HEK293 (cell line): Measurements from ENCODE around the gene EIF1.

ENCODE experiments used
- CTCF ChIA-PET: fragments of 350-600 bp; formaldehyde crosslinking; extraction: SDS; loops from one replicate; lab custom pipeline; 2021; ENCODE audit warnings: antibody characterized with exemption; lab: Yijun Ruan, JAX
- POLR2A ChIA-PET: fragments of 300-600 bp; formaldehyde crosslinking; extraction: SDS; loops from one replicate; lab custom pipeline; 2020; ENCODE audit warnings: antibody characterized with exemption, inconsistent platforms; lab: Yijun Ruan, JAX
- H3K27ac ChIP-seq: fragments of 200-500 bp; sonication (Bioruptor generic); 2 replicates; pipeline ENCODE4 v1.5.1; 2014; ENCODE audit warnings: low read depth, low read length, control low read depth, inconsistent platforms; ENCODE audit errors: extremely low read depth
- H3K36me3 ChIP-seq, 2 experiments: fragments of 200-500 bp in 1 of 2; sonication (Bioruptor generic) in 1 of 2; 1 replicate in 1 of 2; 2 replicates in 1 of 2; pipeline ENCODE4 v1.5.1; 2014 to 2017; ENCODE audit warnings: inconsistent platforms in 2 of 2, low read length in 2 of 2; ENCODE audit not compliant: control insufficient read depth in 2 of 2, insufficient read depth in 1 of 2
- H3K4me1 ChIP-seq: fragments of 200-500 bp; sonication (Bioruptor generic); 2 replicates; pipeline ENCODE4 v1.5.1; 2014; ENCODE audit warnings: mild to moderate bottlenecking, low read length, inconsistent platforms; ENCODE audit not compliant: control insufficient read depth, insufficient read depth
- H3K4me3 ChIP-seq: 2 replicates; pipeline ENCODE4 v1.5.1; 2011; ENCODE audit warnings: low read depth, mild to moderate bottlenecking, control low read depth, low read length, moderate library complexity
- H3K9me3 ChIP-seq: fragments of 200-500 bp; sonication (Bioruptor generic); 2 replicates; pipeline ENCODE4 v1.5.1; 2014; ENCODE audit warnings: low read depth, low read length, inconsistent platforms; ENCODE audit not compliant: control insufficient read depth, insufficient read depth
- GLIS2 ChIP-seq: fragments of 450-650 bp; formaldehyde crosslinking; IDR thresholded peaks from 2 replicates; pipeline ENCODE4 v1.5.1; 2016; ENCODE audit warnings: missing biosample characterization, missing genetic modification characterization
- HOXC10 ChIP-seq: sonication (generic); formaldehyde crosslinking; IDR thresholded peaks from 2 replicates; pipeline ENCODE4 v1.8.1; 2023; ENCODE audit warnings: mild to moderate bottlenecking, missing genetic modification reagents
- MZF1 ChIP-seq: fragments of 450-650 bp; formaldehyde crosslinking; IDR thresholded peaks from 2 replicates; pipeline ENCODE4 v1.5.1; 2017; ENCODE audit warnings: missing biosample characterization, missing genetic modification characterization, borderline replicate concordance
- PBX3 ChIP-seq: sonication (generic); formaldehyde crosslinking; IDR thresholded peaks from 2 replicates; pipeline ENCODE4 v1.8.1; 2022; ENCODE audit warnings: mild to moderate bottlenecking, moderate library complexity, missing genetic modification reagents
- PRDM10 ChIP-seq: fragments of 450-650 bp; formaldehyde crosslinking; IDR thresholded peaks from 2 replicates; pipeline ENCODE4 v1.5.1; 2016; ENCODE audit warnings: missing biosample characterization, missing genetic modification characterization
- SCRT2 ChIP-seq: fragments of 450-650 bp; formaldehyde crosslinking; IDR thresholded peaks from 2 replicates; pipeline ENCODE4 v1.5.1; 2016; ENCODE audit warnings: missing biosample characterization, missing genetic modification characterization
- SETDB1 ChIP-seq: IDR thresholded peaks from one replicate; pipeline ENCODE4 v1.6.1; 2017; ENCODE audit warnings: mild to moderate bottlenecking, low read length, moderate library complexity, mixed read lengths; ENCODE audit not compliant: insufficient read length
- SP2 ChIP-seq: fragments of 450-650 bp; formaldehyde crosslinking; IDR thresholded peaks from 2 replicates; pipeline ENCODE4 v1.5.1; 2016; ENCODE audit warnings: missing biosample characterization, missing genetic modification characterization
- ZBTB1 ChIP-seq: fragments of 450-650 bp; formaldehyde crosslinking; IDR thresholded peaks from 2 replicates; pipeline ENCODE4 v1.5.1; 2016; ENCODE audit warnings: missing biosample characterization, missing genetic modification characterization
- ZBTB49 ChIP-seq: fragments of 450-650 bp; formaldehyde crosslinking; IDR thresholded peaks from 2 replicates; pipeline ENCODE4 v1.5.1; 2016; ENCODE audit warnings: missing biosample characterization, missing genetic modification characterization, low read depth
- ZFHX2 ChIP-seq: fragments of 450-650 bp; formaldehyde crosslinking; conservative IDR thresholded peaks from 2 replicates; pipeline ENCODE4 v1.5.1; 2016; ENCODE audit warnings: missing biosample characterization, missing genetic modification characterization
- ZNF140 ChIP-seq: fragments of 450-650 bp; formaldehyde crosslinking; IDR thresholded peaks from 2 replicates; pipeline ENCODE4 v1.5.1; 2016; ENCODE audit warnings: missing biosample characterization, missing genetic modification characterization
- ZNF169 ChIP-seq: fragments of 450-650 bp; formaldehyde crosslinking; IDR thresholded peaks from 2 replicates; pipeline ENCODE4 v1.5.1; 2016; ENCODE audit warnings: missing biosample characterization, missing genetic modification characterization
- ZNF362 ChIP-seq: fragments of 450-650 bp; formaldehyde crosslinking; IDR thresholded peaks from 2 replicates; pipeline ENCODE4 v1.5.1; 2016; ENCODE audit warnings: missing biosample characterization, missing genetic modification characterization
- ZNF398 ChIP-seq: fragments of 450-650 bp; formaldehyde crosslinking; IDR thresholded peaks from 2 replicates; pipeline ENCODE4 v1.5.1; 2017; ENCODE audit warnings: missing biosample characterization, missing genetic modification characterization
- ZNF529 ChIP-seq: fragments of 450-650 bp; formaldehyde crosslinking; IDR thresholded peaks from 2 replicates; pipeline ENCODE4 v1.5.1; 2017; ENCODE audit warnings: missing genetic modification characterization, missing biosample characterization; ENCODE audit not compliant: insufficient replicate concordance
- ZNF677 ChIP-seq: fragments of 450-650 bp; IDR thresholded peaks from 2 replicates; pipeline ENCODE4 v1.5.0; 2018; ENCODE audit warnings: missing biosample characterization, mild to moderate bottlenecking, missing genetic modification characterization, moderate library complexity
- ZXDB ChIP-seq: fragments of 450-650 bp; formaldehyde crosslinking; IDR thresholded peaks from 2 replicates; pipeline ENCODE4 v1.5.1; 2016; ENCODE audit warnings: missing biosample characterization, missing genetic modification characterization

The EIF1 gene

GRCh38 chr17:41676058-41676419 lies 12.6 kb upstream of the EIF1 start:
- POLR2A ChIA-PET: no interaction called here
- Histone ChIP-seq H3K27ac (no peak overlapping the region), H3K4me1 (no peaks in the 10 kb centered on the region), H3K9me3 (no peaks in the 10 kb centered on the region), H3K36me3 (no peaks in the 10 kb centered on the region)
- peak; percentile 43; the same call in 1 of the 2 replicates for TF ChIP-seq SCRT2 (tag by site-specific recombination)
- no peak for TF ChIP-seq PBX3 (CRISPR knock-in tag)
- no peak for TF ChIP-seq ZXDB (tag by site-specific recombination)
- TF ChIP-seq ZNF529 (tag by site-specific recombination): no peak
- TF ChIP-seq, all 188 proteins: peak for 1
- CTCF ChIA-PET: interaction anchor here (0.5 to 9.2 kb wide), 4 partner anchors 9 to 305 kb away, joined by 3 to 126 read pairs (median 4); no protein-coding TSS in a partner anchor
- no peak overlapping the region for H3K4me3 ChIP-seq

- H3K36me3 ChIP-seq: no peaks in the 10 kb centered on the region
- no peak overlapping the region for H3K27ac ChIP-seq
- H3K4me1 ChIP-seq: no peaks in the 10 kb centered on the region
- TF ChIP-seq SETDB1 (peak; percentile 90), GLIS2 (tag by site-specific recombination) (no peak), MZF1 (tag by site-specific recombination) (peak; percentile 81; the same call in 1 of the 2 replicates)
- ChIA-PET CTCF (interaction anchor here (0.6 to 9.2 kb wide), 12 partner anchors 10 to 1228 kb away, joined by 3 to 126 read pairs (median 3); partner anchors contain the start of gene EIF1), POLR2A (interaction anchor here (0.6 to 3.9 kb wide), 4 partner anchors 11 to 1357 kb away, joined by 3 to 104 read pairs (median 4); partner anchors contain the start of genes DNAJC7 and EIF1)
- no peak overlapping the region for H3K4me3 ChIP-seq
- H3K9me3 ChIP-seq: no peaks in the 10 kb centered on the region
Observed at GRCh38 chr17:41678411-41678906, 10.2 kb upstream of the EIF1 start.

- Histone ChIP-seq H3K4me3 (no peak overlapping the region), H3K27ac (no peak overlapping the region), H3K36me3 (no peaks in the 10 kb centered on the region), H3K9me3 (no peaks in the 10 kb centered on the region), H3K4me1 (no peaks in the 10 kb centered on the region)
- CTCF ChIA-PET: interaction anchor here (0.6 to 9.2 kb wide), 11 partner anchors 9 to 1229 kb away, joined by 3 to 126 read pairs (median 3); partner anchors contain the start of gene EIF1
- POLR2A ChIA-PET: interaction anchor here (1.0 to 3.9 kb wide), 3 partner anchors 11 to 338 kb away, joined by 3 to 104 read pairs (median 3); partner anchors contain the start of genes DNAJC7 and EIF1
- no peak for TF ChIP-seq ZBTB49 (tag by site-specific recombination)
- no peak for TF ChIP-seq ZNF140
- no peak for TF ChIP-seq ZNF398 (tag by site-specific recombination)
- TF ChIP-seq PRDM10 (tag by site-specific recombination): peak; percentile 81
- TF ChIP-seq ZFHX2 (tag by site-specific recombination): no peak
- no peak for TF ChIP-seq ZNF677 (tag by site-specific recombination)
- TF ChIP-seq SP2 (tag by site-specific recombination): no peak
- no peak for TF ChIP-seq ZNF362 (tag by site-specific recombination)
- TF ChIP-seq HOXC10: no peak
- TF ChIP-seq ZNF169 (tag by site-specific recombination): no peak
- TF ChIP-seq ZBTB1: no peak
Observed at GRCh38 chr17:41678907-41679739, 9.6 kb upstream of the EIF1 start.
